HG02678 (cell line): ENCODE measurements around the gene ADARB1.

Experiments
- ATAC-seq: cut with Tn5 transposase; IDR thresholded peaks from one replicate; pipeline ENCODE4 v1.9.1; 2021; ENCODE audit warnings: mild to moderate bottlenecking, moderate library complexity; ENCODE audit not compliant: unreplicated experiment

ADARB1 gene

DNA sequence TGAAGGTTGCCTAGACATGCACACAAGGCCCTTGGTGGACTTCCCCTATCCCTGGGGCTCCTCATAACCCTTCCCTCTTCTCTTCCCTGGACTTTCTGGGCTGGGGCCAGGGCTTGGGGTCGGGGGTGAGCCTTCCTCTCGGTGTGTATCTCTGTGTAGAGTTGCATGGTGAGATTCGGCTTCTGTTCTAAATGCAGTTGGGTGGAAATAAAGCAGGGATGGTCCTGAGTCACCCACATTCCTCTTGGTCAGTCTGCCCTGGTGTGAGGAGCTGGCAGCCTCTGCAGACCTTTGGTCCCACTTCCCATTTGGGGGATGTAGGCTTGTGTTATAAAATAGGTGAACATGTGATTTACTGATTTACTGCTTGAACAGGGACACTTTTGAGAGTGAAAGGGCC, 38.0 kb downstream of the ADARB1 start:
- no peak for ATAC-seq

DNA sequence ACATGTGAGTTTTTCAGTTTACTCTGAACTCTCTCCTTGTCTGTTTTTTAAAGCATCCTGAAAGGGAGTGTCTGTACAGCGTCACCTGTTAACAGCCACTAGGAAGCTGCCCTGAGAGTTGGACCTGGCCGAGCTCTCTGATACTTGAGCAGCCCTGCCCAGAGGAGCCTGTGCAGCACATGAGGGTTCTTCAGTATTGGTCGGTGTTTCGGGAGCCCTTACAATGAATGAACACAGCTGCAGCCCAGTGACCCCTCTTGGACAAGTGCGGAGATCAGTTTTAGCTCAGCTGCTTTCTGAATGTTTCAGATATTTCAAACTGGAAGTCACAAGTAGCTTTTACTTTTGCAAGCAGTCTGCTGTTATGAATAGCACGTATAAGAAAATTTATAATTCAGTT, 39.2 kb downstream of the ADARB1 start:
- ATAC-seq, result no peak

DNA sequence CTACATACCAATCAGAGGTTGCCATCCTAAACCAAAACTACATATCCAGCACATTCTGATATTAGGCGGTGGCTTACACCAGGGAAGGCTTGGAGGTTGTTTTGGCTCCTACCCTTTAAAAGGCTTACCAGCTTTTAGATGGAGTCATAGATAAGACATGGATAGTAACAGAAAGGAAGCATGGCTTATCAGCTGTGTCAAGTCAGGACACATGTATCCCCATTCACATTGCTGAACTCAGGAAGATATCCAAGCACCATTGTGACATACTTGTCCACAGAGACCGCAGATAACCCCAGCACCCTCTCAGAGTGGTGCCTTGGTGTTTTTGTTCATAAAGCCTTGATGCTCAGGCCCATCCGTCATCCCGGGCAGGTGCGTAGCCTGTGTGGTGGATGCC, 39.7 kb downstream of the ADARB1 start:
- ATAC-seq, result no peak

DNA sequence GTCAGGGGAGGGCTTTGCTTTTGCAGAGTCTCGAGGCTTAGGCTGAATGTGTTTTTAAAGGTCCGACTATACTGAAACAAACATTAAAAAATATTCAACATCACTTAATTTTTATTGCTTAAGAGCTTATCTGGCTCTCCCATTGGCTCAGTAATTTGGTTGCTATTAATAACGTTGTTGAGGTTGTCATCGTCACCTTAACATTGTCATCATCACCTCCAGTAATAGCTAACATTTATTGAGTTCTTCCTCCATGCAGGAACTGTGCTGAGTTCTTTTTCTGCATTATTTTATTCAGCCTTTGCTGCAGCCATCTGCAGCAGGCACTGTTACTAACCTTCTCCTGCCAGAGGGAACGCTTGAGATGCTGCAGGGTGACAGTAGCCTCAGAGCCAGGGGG, 40.1 kb downstream of the ADARB1 start:
- no peak for ATAC-seq

DNA sequence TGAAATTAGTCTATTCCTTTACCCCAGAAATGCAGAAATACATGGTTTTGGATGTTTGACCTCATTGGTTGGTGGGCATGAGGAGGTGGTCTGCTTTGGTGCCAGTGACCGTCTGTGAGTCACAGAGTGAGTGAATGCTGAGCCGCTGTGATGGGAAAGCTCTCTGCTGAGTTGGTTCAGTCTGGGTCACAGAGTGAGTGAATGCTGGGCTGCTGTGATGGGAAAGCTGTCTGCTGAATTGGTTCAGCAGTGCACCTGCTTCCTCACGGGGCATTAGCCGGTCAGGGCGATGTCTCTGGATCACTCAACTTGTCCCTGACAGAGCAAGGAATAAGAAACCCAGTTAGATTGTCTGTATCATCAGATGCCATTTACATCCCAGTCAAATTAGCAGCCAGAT, 40.8 kb downstream of the ADARB1 start:
- no peak for ATAC-seq

DNA sequence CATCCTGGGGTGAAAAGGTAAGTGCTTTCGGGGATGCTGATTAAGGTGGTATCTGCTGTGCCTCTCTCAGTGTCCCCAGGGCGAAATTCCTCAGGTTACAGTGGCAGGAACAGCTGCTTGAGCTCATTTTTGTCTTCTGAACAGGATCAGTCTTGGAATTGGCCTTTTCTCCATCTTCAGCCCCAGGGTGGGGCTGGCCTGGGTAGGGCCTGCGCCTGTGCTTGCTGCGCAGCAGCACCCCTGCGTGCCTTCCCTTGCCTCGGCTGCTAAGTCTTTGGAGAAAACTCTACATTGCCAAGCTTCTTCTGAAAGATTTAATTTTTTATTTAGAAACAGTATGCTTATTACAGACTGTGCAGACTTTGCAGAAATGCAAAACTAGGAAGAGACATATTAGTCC, 41.7 kb downstream of the ADARB1 start:
- ATAC-seq, result no peak

DNA sequence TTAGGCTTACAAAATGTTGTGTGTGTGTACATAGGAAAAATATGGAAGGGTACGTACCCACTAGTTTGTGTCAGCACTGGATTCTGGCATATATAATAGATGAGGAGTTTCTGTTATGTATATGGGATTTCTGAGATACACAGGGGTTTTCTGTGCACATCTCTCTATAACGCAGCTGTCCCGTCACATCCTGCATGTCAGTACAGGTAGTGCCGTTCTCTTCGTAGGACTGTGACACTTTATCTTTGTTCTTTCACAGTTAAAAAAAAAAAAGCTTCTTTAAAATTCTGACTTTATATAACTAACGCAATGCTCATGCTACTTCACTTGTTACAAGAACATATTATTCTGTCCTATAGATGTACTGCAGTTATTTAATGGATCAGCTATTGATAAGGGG, 42.9 kb downstream of the ADARB1 start:
- no peak for ATAC-seq

DNA sequence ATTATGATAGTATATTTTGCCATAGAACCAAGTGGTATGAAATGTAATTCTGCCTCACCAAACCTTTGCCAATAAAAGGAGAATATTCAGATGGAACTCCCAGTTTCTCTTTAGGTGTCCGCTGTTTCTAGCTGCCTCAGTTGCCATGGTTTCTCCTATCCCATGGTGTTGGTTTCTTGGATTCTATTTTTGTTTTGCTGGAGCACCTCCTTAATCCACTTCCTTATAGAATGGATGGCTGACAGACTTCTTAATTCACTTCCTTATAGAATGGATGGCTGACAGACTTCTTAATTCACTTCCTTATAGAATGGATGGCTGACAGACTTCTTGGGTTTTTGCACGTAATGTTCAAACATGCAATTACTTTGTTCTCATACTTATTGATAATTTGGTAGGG, 43.7 kb downstream of the ADARB1 start:
- ATAC-seq, result no peak

DNA sequence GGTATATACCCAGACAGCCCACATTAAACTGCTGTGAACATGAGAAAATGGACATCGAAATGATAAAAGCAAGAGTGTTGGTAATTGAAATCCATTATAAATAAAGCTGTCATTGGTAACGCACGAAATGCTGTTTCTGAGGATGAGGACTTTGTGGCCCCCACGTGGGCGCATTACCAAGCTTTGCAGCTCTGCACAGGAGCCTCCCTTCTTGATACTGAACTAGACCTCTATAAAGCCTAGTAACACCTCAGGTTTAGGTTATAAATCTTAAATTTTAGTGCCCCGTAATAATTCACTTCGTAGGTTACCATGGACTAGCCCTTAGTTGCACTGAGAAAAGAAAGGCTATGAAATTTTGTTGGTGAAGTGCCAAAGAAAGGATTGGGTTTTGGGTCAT, 45.4 kb downstream of the ADARB1 start:
- no peak for ATAC-seq

DNA sequence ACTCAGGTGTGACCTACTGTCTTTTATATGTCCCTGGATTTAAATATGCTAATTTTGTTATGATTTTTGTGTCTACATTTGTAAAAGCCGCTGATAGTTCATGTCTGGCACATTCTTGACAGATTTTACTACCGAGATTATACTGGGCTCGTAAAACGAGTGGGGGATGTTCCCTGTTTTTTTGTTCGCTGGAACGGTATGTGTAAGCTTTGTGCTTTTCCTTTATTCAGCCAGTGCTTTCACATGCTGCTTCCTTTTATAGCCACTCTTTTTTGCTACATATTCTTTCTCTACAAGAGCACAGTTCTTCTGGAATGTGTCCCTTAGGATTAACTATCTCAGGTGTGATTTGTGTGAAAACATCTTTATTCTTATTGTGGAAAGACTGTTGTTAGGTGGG, 46.6 kb downstream of the ADARB1 start:
- ATAC-seq, result no peak

DNA sequence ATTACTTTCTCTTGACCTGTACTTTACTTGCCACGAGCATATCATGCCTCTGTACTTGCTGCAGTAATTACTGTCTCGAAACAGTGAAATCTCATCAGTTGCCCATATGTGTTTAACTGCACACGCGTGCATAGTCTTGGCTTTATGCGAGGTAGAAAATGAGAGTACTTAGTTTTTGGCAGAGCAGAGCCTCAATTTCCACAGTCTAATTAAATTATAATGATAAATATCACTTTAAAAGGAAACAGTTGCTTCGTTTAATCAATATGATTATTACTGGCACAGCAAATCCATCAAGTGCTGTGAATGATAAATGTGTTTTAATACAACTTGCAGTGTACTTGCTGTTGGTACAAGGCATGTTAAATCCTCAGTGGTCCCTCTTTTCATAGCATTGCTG, 47.6 kb downstream of the ADARB1 start:
- ATAC-seq, result no peak

DNA sequence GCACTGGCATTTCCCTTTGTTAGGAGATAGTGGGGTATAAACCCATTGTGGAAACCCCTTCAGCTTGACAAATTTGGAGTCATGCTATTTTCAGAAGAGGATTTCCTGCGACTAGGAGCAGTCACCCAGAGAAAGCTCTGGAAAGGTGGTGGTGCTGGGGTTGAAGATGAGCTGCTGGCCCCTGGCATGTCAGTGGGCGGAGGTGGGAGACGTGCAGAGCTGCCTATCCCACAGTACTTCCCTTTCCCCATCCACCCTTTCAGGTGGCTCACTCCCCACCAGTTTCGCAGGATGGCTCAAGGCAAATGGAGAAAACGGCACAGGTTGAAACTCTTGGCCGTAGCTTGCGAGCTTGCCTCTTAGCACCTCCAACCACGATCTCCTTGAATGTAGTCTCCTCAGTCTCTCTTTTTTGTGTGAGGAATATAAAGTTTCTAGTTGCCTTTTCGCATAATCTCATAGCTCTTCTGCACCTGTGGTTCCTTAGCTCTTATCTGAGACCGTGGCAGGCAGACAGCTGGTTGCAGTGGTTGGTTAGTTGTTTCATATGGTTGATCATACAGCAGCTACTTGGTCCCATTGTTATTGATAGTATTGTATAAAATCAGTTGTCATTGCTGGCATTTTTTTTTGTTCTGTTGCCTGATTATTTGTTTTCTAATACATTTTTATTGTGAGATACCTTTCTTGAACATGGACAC, 48.2 kb downstream of the ADARB1 start:
- no peak for ATAC-seq

DNA sequence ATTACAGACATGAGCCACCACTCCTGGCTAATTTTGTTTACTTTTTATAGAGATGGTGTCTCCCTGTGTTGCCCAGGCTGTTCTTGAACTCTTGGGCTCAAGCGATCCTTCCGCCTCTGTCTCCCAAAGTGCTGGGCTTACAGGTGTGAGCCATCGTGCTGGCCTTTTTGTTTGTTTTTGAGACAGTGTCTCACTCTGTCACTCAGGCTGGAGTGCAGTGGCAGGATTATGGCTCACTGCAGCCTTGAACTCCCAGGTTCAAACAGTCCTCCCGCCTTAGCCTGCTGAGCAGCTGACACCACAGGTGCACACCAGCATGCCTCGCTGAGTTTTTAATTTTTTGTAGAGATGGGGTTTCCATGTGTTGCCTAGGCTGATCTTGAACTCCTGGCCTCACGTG, 49.1 kb downstream of the ADARB1 start:
- no peak for ATAC-seq

DNA sequence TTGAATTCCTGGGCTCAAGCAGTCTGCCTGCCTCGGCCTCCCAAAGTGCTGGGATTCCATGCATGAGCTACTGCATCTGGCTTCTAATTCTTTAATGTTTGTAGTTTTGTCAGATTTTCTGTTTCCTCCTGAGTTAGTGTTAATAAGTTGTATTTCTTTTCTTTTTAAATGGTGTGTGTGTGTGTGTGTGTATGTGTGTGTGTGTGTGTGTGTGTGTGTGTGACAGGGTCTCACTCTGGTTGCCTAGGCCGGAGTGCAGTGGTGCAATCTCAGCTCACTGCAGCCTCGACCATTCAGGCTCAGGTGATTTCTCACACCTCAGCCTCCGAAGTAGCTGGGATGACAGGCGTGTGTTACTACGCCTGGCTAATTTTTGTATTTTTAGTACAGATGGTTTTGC, 50.2 kb downstream of the ADARB1 start:
- ATAC-seq, result no peak

DNA sequence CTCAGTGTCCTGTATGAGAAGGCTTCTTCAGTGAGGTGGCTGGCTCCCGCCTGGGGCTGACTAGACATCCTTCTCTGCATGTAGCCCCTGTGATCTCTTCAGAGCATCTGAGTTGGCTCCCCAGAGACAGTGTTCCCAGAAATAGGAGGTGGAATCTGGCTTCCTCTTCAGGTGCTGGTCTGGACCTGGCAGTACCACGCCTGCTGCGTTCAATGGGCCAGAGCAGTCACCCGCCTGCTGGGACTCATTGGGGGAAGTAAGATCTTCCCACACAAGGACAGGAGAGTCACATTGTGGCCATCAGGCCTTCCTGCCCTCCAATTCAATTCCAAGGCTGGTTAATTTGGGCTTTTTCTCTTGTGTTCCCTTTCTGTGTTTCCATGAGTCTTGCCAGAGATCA, 51.0 kb downstream of the ADARB1 start:
- no peak for ATAC-seq

DNA sequence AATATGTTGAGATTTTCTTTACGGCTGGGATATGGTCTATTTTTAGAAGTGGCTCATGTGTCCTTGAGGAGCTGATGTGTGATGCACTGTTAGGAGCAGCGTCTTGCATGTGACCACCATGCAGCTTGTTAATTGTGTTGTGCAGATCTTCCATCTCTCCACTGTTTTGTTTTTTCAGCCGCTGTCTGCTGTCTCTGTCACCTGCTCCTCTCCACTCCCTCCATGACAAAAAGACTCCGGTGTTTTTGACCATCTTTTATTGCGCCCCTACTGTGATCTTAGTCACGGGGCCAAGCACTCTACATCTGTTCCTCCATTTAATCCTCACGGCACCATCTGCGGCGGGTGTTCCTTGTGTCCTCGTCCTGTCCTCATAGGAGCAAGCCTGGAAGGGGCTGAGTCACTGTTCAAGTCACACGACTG, 51.8 kb downstream of the ADARB1 start:
- no peak for ATAC-seq

DNA sequence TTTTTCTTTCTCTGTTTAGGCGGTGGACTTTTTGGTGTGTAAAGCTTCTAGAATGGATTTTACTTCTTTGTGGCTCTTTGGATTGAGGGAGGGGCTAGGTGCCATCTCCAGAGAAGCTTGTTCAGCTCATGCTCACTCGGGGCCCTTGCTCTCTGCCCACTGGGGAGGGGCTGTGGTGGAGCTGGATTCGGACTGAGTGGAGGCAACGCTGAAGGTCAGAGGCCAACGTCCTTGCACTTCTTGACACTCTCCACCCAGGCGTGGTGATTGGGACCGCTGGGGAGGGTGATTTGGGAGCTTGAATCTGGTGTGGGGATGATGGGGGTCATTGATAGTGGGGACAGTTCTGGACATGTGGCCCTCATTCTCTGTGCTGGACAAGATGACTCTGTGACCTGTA, 52.6 kb downstream of the ADARB1 start:
- no peak for ATAC-seq

DNA sequence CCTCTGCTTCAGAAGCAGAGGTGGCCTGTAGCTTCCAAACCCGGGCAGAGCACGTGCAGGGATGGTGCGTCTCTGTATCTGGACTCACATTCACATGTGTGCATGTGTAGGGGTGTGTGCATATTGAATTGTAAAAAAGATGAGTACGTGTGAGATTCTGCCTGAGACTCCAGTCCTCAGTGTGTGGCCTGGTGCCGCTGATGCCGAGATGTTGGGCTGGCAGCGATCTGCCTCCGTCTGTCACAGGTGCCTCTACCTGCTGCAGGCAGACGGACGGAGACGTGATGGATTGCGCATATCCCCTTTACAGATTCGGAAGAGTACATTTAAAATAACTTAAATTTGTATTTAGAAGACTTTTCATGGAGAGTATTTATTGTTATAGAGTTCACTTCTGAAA, 53.6 kb downstream of the ADARB1 start:
- ATAC-seq, result no peak

DNA sequence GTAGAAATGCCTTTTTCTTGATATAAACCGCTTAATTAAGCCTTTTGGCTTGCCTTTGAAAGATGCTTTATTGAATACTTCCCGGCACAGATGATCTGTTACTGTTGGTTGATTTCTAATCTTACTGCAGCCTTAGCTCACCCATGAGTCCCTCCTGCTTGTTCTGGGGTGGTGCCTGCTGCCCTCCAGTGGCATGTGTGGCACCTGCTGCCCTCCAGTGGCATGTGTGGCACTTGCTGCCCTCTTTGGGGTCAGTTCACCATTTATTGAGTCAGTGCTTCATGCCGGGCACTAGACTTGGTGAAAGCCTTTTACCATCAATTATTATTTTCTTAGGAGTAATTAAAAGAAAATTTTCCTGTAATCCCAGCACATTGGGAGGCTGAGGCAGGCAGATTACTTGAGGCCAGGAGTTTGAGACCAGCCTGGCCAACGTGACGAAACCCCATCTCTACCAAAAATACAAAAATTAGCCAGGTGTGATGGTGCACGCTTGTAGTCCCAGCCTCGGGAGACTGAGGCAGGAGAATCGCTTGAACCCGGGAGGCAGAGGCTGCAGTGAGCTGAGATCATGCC, 54.3 kb downstream of the ADARB1 start:
- ATAC-seq, result no peak

DNA sequence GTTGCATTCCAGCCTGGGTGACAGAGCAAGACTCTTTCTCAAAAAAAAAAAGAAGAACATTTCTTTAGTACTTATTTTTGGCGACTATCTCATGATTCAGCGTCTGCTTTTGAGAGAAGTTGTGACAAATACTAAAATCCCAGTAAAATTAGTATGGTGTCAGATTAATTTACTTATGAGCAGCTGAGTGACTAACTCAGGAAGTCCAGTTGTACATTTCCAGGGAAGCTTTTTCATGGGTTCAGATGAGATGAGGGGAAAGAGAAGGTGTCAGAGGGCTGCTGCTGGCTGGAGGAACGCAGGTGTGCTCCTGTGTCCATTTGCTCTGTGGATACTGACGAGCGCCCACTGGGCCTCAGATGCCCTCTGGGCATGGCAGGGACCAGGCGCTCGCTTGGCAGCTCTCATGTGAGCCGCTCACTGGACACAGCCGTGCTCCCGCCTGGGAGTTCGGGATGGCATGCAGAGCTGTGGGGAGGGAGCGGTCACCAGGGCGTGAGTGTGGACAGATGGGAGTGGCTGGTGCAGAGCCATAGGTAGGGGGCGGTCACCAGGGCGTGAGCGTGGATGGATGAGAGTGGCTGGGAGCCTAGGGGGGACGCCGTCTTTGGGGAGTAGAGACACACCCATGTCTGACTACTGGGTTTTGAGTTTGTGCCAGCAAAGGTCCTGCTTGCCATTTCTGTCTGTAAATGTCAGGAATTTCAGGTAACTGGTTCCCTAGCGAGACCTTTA, 55.0 kb downstream of the ADARB1 start:
- no peak for ATAC-seq

DNA sequence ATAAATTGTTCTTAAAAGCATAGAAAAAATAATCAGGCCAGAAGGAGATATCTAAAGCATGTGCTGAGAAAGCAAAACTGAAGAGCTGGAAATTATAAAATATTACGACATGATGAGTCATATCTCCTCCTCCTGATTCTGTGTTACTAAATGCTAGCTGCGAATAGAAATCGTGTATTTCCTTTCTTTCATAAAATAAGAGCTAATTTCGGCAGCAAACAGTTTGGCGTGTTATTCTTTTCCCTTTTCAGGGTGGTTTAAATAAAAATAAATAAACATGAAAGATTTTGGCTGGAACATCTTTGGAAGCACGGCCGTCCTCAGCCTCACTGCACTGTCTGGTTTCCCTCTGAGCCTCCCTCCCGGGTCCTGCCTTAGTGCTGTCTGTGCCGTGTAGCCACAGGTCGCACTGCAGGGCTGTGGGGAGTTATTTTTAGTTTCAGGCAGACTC, 56.0 kb downstream of the ADARB1 start:
- no peak for ATAC-seq

DNA sequence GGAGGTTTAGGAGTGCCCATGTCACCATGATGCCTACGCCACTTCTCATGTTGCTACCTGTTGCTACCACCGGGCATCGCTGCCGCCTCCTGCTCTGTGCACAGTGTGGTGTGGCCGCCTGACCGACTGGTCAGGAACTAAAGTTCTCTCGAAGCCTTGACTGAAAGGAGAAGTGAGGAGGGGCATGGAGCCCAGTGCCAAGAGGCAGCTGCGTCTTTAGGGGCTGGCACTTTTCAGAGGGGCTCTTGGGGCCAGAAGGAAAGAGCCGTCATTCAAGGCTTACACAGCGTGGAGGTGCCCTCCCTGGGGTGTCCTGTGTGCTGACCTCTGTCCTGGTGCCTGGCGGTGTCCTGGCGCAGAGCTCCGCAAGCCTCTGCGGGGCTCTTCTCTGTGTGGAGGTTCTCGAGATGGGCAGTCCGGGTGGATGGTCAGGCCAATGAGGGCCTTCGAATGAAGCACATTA, 57.2 kb downstream of the ADARB1 start:
- no peak for ATAC-seq
